Vagina (tissue), 2 donors: ENCODE results near the gene SYCP2L.

ENCODE experiments used
- CTCF ChIP-seq, 3 experiments: fragments of 450-650 bp in 2 of 3; fragments of 200-600 bp in 1 of 3; sonication (generic) in 1 of 3; IDR thresholded peaks; one replicate each; pipeline ENCODE4 v1.5.1; 2017 to 2019; ENCODE audit warnings: antibody characterized with exemption in 3 of 3, mild to moderate bottlenecking in 2 of 3, moderate library complexity in 2 of 3
- POLR2AphosphoS5 ChIP-seq, 2 donors: sonication (generic); formaldehyde crosslinking; IDR thresholded peaks; one replicate each; pipeline ENCODE4 v1.9.0; 2017; ENCODE audit warnings: antibody characterized with exemption in 2 of 2, mild to moderate bottlenecking in 2 of 2, low read depth in 1 of 2; ENCODE audit not compliant: insufficient read depth in 1 of 2

- TF ChIP-seq CTCF (IDR thresholded peaks at IDR 0.05) (no peak), POLR2AphosphoS5 (IDR thresholded peaks at IDR 0.05; ENCODE audit: insufficient read depth in 1 of 2, low read depth in 1 of 2) (no peak)
These were observed 2.4 kb upstream of the SYCP2L start for GRCh38 chr6:10884245-10884972.
